HG03039 (cell line): ENCODE data around the gene ARID5B.
A peak's percentile ranks its signal among the peaks of the same experiment; 100 is the strongest.

Experiments
- ATAC-seq: cut with Tn5 transposase; IDR thresholded peaks from one replicate; pipeline ENCODE4 v1.9.1; 2021; ENCODE audit warnings: mild to moderate bottlenecking, moderate library complexity; ENCODE audit not compliant: unreplicated experiment

The ARID5B gene

GRCh38 chr10:61903221-61903927 is 1.9 kb downstream of the ARID5B start:
- peak; percentile 39 for ATAC-seq

GRCh38 chr10:61903928-61904344 is 2.4 kb downstream of the ARID5B start:
- no peak for ATAC-seq

GRCh38 chr10:61904733-61905725 is 3.5 kb downstream of the ARID5B start:
- no peak for ATAC-seq

- ATAC-seq: no peak
Observed at GRCh38 chr10:61905837-61906561, 4.5 kb downstream of the ARID5B start.

GRCh38 chr10:61906562-61906901 is 5.0 kb downstream of the ARID5B start:
- ATAC-seq: no peak

GRCh38 chr10:61907011-61907410 is 5.5 kb downstream of the ARID5B start:
- ATAC-seq: no peak

GRCh38 chr10:61907587-61907986 is 6.1 kb downstream of the ARID5B start:
- ATAC-seq: no peak

- ATAC-seq: no peak
Observed at GRCh38 chr10:61910226-61910805, 8.8 kb downstream of the ARID5B start.

- no peak for ATAC-seq
Observed at GRCh38 chr10:61910894-61911293, 9.4 kb downstream of the ARID5B start.

- no peak for ATAC-seq
Observed at GRCh38 chr10:61911425-61911824, 9.9 kb downstream of the ARID5B start.

- no peak for ATAC-seq
Observed at GRCh38 chr10:61912981-61913380, 11.5 kb downstream of the ARID5B start.

- ATAC-seq: no peak
Observed at GRCh38 chr10:61918140-61918539, 16.6 kb downstream of the ARID5B start.

GRCh38 chr10:61918989-61919388 is 17.5 kb downstream of the ARID5B start:
- ATAC-seq: no peak

- no peak for ATAC-seq
Observed at GRCh38 chr10:61919646-61920215, 18.2 kb downstream of the ARID5B start.

- ATAC-seq: peak; percentile 58
Observed at GRCh38 chr10:61921143-61921542, 19.6 kb downstream of the ARID5B start.

- no peak for ATAC-seq
Observed at GRCh38 chr10:61923210-61923949, 21.9 kb downstream of the ARID5B start.

- ATAC-seq: no peak
Observed at GRCh38 chr10:61923950-61924274, 22.4 kb downstream of the ARID5B start.

GRCh38 chr10:61929555-61929954 is 28.1 kb downstream of the ARID5B start:
- ATAC-seq: no peak

GRCh38 chr10:61931620-61932332 is 30.3 kb downstream of the ARID5B start:
- ATAC-seq: no peak
